ENCODE results near the gene HEATR3. TPM values are rescaled to one million over a fixed set of nuclear protein-coding genes. Genes with fewer than 3 reads are reported as not detected.

HEATR3 gene
- total and polyA plus RNA-seq, 2 of the 13 experiments (the other 11 are each of a cell fraction or from before 2014, with no cell fraction given) = 22.4 to 52.4 TPM

GRCh38 chr16:50153596-50154419 lies 88.0 kb downstream of the HEATR3 start (continued):
- TF ChIP-seq STAT6 (CRISPR knock-in tag; IDR thresholded peaks at IDR 0.05; ENCODE audit: borderline replicate concordance) (no peak), RELA (CRISPR knock-in tag; IDR thresholded peaks at IDR 0.05) (no peak), ARNT2 (CRISPR knock-in tag; IDR thresholded peaks at IDR 0.05; ENCODE audit: low read depth) (no peak), ATF1 (CRISPR knock-in tag; IDR thresholded peaks at IDR 0.05) (no peak), KDM3A (CRISPR knock-in tag; IDR thresholded peaks at IDR 0.05; ENCODE audit: low read depth) (no peak), AGO1 (IDR thresholded peaks at IDR 0.05; ENCODE audit: low read depth, low read length, poor library complexity, severe bottlenecking) (no peak), HNRNPL (IDR thresholded peaks at IDR 0.05; ENCODE audit: low read depth, low read length) (no peak), ZNF747 (CRISPR knock-in tag; IDR thresholded peaks at IDR 0.05; ENCODE audit: borderline replicate concordance) (0 out of 2 replicates have a peak, but pooled peaks have one; percentile 37), FOSL2 (CRISPR knock-in tag; IDR thresholded peaks at IDR 0.05) (no peak), RNF219 (CRISPR knock-in tag; IDR thresholded peaks at IDR 0.05) (no peak), AKNA (CRISPR knock-in tag; IDR thresholded peaks at IDR 0.05; ENCODE audit: borderline replicate concordance) (no peak), ZNF460 (CRISPR knock-in tag; IDR thresholded peaks at IDR 0.05; ENCODE audit: borderline replicate concordance) (no peak), NFIB (CRISPR knock-in tag; IDR thresholded peaks at IDR 0.05; ENCODE audit: borderline replicate concordance) (no peak), POLR2AphosphoS2 (IDR thresholded peaks at IDR 0.05; ENCODE audit: low read depth, low read length) (no peak)
- TF ChIP-seq, protein P1, sequence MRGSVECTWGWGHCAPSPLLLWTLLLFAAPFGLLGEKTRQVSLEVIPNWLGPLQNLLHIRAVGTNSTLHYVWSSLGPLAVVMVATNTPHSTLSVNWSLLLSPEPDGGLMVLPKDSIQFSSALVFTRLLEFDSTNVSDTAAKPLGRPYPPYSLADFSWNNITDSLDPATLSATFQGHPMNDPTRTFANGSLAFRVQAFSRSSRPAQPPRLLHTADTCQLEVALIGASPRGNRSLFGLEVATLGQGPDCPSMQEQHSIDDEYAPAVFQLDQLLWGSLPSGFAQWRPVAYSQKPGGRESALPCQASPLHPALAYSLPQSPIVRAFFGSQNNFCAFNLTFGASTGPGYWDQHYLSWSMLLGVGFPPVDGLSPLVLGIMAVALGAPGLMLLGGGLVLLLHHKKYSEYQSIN (CRISPR knock-in tag; IDR thresholded peaks at IDR 0.05; ENCODE audit: borderline replicate concordance) = no peak
- TF ChIP-seq, protein P2, sequence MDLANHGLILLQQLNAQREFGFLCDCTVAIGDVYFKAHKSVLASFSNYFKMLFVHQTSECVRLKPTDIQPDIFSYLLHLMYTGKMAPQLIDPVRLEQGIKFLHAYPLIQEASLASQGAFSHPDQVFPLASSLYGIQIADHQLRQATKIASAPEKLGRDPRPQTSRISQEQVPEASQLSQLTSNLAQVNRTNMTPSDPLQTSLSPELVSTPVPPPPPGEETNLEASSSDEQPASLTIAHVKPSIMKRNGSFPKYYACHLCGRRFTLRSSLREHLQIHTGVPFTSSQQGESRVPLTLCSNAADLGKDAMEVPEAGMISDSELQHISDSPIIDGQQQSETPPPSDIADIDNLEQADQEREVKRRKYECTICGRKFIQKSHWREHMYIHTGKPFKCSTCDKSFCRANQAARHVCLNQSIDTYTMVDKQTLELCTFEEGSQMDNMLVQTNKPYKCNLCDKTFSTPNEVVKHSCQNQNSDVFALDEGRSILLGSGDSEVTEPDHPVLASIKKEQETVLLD (CRISPR knock-in tag; IDR thresholded peaks at IDR 0.05; ENCODE audit: low read depth) = no peak

All from HepG2 (cell line).